GM23248 (cell line): Measurements from ENCODE around the gene FBXW9.

Source experiments
- EZH2 ChIP-seq: fragments of 200-600 bp; sonication (generic); IDR thresholded peaks from 2 replicates; pipeline ENCODE4 v1.6.1; 2018; ENCODE audit warnings: antibody characterized with exemption, mild to moderate bottlenecking; ENCODE audit not compliant: insufficient read depth, poor library complexity, severe bottlenecking
- EZH2phosphoT487 ChIP-seq: fragments of 200-600 bp; sonication (generic); IDR thresholded peaks from 2 replicates; pipeline ENCODE4 v1.6.1; 2018; ENCODE audit warnings: antibody characterized with exemption, moderate library complexity, mild to moderate bottlenecking, low read depth; ENCODE audit not compliant: insufficient read depth

- TF ChIP-seq EZH2 (no peak), EZH2phosphoT487 (no peak)
These were observed 31.8 kb downstream of the FBXW9 start for GRCh38 chr19:12664406-12665280.
